ENCODE results near the gene SLC2A5.

The SLC2A5 gene

DNA sequence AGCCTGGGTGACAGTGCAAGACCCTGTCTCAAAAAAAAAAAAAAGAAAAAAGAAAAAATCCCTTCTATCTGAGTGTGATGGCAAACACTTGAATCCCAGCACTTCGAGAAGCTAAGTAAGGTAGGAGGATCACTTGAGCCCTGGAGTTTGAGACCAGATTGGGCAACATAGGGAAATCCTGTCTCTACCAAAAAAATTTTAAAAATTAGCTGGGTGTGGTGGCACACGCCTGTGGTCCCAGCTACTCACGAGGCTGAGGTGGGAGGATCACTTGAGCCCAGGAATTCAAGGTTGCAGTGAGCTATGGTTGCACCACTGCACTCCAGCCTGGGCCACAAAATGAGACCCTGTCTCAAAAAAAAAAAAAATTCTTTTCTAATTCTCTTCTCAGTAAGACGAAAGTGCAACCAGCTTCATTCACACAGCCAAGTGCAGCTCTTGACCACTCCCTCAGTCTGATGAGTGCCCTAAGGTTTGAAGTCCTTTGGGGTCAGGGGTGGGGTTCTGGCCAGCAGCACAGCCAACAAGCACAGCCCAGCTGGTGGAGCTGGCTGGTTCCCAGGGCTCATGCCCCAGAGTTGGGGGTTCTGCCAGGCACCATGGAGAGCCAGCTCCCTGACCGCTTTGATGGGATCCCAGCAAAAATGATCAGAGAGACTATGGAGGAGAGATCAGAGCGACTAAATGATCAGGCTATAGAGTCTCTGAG, 8.0 kb downstream of the SLC2A5 start:
- no peak for DNase-seq

DNA sequence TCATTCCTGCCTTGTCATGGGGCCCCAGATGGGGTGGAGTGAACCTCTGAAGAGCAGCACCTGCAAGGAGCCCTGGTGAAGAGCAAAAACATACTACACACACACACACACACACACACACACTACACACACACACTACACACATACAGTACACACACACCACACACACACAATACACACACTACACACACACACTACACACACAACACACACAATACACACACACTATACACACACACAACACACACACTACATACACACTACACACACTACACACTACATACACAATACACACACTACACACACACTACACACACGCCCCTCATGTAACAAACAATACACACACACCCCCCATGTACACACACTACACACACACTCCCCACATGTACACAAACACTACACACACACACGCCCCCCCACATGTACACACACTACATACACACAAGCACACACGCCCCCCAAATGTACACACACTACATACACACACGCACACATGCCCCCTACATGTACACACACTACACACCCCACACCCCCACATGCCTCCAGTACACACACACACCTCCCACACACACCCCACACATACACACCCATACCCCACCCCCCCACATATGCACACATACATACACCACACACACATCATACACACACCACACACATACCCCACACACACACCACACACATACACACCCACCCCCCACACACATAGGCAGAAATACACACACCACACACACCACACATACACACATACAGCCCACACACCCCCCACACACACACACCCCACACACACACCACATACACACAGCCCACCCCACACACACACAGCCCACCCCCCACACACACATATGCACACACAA, 9.3 kb downstream of the SLC2A5 start:
- no peak for DNase-seq

DNA sequence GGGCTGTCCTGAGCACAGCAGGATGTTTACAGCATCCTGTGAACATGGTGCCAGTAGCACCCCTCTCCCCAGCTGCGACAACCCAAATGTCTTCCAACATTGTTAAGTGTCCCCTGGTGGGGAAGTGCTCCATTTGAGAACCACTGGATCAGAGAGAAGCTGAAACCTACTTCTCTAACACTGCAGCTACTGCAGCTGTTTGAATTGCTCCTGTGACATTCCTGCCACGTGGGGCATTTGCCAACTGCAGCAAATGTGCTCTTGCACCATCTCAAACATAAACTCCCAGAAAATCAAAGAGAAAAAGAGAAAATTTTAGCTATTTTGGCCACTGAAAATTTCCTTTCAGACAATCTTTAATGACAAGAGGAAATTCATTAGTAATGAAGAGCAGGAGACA, 11.0 kb downstream of the SLC2A5 start:
- DNase-seq: no peak

DNA sequence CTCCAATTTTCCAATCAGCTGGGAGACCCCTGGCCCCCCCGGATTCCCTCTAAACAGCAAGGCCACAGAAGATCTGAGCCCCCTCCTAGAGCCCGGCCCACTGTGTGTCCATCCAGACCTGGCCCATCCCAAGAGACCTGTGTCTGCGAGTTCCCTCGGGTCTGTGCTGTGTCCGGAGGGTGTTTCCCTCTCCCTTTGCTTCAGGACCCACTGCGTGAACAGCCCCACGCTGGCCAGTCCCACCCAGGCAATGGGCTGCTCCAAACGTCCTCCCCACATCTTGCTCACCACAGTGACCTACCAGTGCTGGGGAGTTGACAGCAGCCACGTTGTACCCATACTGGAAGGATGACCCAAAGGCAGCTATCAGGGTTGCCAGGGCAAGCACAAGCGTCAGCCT, 11.6 kb downstream of the SLC2A5 start:
- DNase-seq: no peak

DNA sequence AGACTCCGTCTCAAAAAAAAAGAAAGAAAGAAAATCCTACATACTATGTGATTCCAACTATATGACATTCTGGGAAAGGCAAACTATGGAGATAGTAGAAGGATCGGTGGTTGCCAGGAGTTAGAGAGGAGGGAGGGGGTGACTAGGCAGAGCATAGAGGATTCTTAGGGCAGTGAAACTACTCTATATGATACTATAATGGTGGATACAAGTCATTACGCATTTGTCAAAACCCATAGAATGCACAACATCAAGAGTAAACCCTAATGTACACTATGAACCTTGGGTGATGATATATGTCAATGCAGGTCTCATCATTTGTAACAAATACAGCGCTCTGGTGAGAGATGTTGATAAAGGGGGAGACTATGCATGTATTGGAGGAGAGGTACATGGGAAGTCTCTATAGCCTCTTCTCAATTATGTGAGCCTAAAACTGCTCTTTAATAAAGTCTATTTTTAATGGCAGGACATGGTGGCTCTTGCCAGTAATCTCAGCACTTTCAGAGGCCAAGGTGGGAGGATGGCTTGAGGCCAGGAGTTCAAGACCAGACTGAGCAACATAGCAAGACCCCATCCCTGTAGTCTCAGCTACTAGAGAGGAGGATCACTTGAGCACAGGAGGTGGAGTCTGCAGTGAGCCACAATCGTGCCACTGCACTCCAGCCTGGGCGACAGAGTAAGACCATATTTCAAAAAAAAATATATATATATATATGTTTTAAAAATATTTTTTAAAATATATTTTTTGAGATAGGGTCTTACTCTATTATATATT, 17.0 kb downstream of the SLC2A5 start:
- DNase-seq: no peak

DNA sequence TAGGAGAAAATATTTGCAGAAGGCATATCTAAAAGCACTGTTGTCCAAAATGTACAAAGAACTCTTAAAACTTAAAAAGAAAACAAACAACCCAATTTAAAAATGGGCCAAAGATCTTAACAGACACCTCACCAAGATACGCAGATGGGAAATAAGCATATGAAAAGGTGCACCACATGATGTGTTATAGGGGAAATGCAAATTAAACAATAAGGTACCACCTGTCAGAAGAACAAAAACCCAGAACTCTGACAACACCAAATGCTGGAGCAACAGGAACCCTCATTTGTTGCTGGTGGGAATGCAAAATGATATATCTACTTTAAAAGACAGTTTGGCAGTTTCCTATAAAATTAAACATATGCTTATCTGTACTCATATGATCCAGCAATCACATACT, 18.1 kb downstream of the SLC2A5 start:
- no peak for DNase-seq

DNA sequence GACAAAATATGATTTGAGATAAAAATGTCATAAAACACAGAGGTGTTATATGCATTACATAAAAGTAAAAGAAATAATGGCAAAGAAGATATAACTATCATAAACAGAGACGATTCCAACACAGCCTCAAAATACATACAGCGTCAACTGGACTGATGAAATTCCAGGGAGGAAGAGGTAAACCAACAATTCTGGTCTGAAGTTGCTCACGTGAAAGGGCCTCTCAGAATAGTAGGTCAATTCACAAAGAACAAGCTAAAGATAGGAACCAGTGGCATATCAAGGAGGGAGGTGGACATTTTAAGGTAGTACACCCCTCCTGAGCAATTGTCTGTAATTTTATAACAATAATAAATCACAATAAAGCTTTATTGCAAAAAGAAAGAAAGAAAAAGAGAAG, 18.6 kb downstream of the SLC2A5 start:
- DNase-seq: no peak

DNA sequence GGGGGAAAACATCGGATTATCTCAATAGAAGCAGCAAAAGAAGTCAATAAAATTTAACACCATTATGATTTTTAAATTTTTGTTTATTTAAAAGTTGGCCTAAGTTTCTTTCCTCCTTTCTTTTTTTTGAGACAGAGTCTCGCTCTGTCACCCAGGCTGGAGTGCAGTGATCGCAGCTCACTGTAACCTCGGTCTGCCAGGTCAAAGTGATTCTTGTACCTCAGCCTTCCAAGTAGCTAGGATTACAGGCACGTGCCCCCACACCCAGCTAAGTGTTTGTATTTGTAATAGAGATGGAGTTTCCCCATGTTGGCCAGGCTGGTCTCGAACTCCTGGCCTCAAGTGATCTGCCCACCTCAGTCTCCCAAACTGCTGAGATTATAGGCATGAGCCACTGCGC, 20.9 kb downstream of the SLC2A5 start:
- no peak for DNase-seq

DNA sequence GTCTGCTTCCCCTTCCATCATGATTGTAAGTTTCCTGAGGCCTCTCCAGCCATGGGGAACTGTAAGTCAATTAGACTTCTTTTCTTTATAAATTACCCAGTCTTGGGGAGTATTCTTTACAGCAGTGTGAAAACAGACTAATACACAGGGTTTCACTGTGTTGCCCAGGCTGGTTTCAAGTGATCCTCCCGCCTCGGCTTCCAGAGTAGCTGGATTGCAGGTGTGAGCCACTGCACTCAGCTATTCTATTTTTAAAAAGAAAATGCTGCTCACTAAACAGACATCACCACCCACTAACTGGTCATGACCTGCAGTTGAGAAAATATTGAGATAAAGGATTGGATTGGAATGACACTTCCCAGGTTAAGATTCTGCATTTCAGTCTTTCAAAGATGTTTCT, 22.4 kb downstream of the SLC2A5 start:
- DNase-seq: no peak

DNA sequence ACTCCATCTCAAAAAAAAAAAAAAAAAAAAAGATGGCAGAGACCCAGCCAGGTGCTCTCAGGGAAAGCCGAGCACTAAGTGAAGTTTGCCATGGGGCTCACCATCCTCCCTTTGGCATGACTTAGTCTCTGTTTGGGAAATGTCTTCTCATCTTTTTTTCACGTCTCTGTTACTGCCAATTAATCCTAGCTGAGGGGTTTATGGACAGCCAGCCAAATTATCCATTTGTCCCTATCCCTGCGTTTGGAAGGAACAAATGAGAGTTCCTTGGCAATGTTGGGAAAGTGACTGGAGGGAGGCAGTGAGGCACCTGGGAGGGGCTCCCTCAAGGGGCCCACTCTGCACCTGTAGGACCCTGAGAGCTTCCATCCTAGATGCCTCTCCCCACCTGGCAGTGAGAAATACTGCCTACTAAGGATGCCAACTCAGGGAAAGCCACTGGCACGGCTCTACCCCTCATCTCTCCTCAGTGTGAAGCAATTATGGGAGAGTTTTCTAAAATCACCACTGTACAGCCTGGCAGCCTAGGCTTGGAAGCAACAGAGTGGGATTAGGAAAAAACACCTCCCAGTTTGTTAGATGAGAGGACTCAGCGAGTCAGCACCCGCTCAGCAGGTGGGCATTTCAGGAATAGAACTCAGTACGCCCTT, 23.4 kb downstream of the SLC2A5 start:
- no peak for DNase-seq

DNA sequence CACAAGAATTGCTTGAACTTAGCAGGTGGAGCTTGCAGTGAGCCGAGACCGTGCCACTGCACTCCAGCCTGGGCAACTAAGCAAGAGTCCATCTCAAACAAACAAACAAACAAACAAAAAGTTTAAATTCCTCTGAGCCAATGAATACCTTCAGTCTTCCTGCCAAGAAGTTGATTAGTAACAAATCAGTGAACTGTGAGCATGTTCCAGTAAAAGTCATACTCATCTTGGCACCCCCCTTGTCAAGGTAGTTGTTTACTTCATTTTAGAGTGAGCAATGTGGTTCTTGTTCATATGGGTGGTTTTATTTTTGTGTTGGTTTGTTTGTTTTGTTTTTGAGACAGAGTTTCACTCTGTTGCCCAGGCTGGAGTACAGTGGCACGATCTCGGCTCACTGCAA, 25.2 kb downstream of the SLC2A5 start:
- DNase-seq: no peak

DNA sequence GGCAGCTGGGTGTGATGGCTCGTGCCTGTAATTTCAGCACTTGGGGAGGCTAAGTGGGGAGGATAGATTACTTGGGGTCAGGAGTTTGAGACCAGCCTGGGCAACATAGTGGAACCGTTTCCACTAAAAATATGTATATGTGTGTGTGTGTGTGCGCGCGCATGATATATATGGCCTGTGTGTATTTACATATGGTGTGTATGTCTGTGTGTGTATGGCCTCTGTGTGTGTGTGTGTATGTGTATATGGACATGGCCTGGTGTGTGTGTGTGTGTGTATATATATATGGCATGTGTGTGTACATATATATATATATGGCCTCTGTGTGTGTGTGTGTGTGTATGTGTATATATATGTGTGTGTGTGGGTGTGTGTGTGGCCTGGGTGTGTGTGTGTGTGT, 27.2 kb downstream of the SLC2A5 start:
- DNase-seq: no peak

DNA sequence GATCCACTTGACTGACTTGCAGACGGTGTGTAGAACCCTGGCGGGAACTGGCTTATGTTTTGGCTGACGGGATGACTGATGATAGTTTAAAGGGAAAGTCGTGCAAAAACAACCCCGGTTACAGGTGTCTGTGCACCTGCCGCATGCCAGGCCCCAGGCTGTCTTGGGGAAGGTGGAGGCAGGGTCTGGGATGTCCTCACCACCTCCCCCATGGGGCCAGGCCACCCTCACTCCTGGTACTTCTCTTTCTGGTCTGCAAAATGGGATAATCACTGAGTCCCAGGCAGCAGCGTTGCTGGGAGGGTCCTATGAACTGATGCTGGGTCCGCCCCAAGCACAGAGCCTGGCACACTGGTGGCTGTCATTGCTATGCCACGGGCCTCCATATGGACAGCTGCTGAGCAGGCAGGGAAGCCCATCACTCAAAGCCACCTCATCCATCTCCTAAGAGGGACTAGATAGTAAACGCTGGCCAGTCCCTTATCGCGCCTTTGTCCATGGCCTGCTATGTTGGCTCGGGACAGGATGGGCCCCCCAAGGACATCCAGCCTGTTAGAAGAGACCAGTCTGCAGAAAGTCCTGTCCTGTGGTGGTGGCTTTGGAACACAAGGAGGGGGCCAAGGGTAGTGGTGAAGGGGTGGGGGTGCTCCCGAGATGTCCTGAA, 28.2 kb downstream of the SLC2A5 start:
- no peak for DNase-seq

DNA sequence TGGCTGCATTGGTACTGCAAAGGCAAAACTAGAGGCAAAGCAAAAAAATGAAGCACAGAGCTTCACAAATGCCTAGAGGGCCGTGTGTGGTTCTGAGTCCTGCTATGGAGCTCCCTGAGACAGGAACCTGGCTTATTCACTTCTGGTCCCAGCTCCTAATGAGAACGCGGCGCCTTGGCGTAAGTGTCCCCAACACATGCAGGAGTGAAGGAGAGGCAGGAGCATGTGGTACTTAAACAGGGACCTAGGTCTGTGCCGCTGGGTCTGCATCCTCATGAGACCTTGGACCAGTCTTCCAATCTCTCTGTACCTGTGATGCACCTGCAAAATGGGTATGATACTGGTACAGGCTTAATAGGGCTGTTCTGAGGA, 28.8 kb downstream of the SLC2A5 start:
- no peak for DNase-seq

DNA sequence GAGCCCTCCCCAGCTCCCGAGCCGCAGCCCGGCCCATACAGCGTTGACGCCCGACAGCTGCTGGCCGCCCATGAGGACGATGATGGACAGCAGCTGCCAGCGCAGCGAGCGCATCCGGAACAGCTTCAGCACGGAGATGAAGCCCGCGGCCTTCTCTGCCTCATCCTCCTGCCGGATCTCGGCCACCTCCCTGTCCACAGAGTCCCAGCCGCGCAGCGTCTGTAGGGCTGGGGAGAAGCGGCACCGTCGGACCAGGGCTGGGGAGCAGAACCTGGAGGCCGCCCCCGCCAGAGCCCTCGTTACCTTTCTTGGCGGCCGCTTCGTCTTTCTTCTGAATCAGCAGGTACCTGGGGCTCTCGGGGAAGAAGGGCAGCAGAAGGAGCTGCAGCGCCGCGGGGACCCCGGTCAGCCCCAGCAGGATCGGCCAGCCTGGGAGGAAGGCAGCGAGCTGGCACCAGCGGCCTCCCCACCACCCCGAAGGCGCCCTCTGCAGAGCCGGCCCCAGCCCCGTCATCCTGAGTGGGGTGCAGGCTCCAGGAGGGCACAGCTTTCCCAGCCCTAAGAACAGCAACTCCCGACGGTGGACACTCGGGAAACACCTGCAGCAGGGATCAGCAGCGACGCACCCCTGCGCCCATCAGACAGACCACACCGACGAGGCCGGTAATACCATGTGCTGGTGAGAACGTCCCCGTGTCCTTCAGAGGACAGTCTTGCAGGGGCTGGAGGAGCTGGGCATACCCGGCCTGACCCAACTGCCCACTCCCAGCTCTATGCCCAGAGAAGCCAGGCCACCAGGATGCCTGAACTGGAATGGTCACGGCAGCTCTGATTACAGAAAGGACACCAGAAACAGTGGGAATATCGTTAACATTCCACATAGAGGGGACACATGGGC, 29.4 kb downstream of the SLC2A5 start:
- no peak for DNase-seq

DNA sequence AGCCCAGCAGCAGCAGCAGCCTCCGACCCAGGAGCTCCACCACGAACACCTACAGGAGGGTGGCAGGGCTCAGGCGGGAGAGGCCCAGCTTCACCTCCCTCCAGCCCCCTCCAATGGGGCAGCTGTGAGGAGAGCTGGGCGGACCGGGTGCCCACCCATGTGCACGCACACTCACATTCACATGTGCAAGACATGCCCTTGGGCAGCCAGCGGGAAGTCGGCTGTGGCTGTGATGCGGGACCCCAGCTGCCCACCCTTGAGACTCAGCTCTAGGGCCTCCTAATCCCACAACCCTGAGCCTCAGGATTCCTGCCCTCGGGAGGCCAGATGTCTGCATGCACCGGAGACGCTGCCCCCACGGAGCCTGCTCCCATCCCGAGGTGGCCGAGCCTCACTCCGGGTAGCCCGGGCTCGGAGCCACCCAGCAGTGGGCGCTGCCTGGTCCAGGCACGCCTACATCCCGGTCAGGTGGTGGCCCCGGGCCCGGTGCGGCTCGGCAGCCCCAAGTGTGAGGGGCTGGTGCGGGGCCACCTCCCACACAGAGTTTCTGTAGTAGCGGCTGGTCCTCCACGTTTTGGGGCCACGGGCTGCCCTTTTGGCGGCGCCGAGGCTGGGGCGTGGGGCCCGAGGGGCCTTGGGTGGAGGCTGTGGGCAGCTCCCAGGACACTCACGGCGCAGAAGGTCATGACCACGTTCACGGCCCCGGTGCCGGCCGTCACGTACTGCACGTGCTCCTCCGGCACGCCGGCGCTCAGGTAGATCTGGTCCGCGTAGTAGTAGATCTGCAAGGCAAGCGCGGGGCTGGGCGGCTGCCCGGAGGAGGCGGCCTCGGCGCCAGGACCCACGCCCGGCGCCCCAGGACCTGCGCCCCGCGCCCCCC, 30.3 kb downstream of the SLC2A5 start:
- no peak for DNase-seq

DNA sequence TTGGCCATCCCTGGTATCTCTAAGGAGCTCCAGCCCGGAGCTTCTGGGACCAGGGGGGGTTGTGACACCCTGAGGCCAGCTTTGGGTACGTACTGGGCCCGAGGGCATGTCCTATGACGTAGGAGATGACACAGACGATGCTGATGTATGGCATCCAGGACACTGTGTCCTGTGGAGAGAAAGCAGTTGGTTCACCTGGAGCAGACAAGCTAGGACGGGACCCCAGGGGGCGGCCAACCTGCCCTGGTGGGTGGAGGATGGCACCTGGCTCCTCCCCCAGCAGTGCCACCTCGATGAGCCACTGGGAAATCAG, 31.1 kb downstream of the SLC2A5 start:
- DNase-seq: no peak

DNA sequence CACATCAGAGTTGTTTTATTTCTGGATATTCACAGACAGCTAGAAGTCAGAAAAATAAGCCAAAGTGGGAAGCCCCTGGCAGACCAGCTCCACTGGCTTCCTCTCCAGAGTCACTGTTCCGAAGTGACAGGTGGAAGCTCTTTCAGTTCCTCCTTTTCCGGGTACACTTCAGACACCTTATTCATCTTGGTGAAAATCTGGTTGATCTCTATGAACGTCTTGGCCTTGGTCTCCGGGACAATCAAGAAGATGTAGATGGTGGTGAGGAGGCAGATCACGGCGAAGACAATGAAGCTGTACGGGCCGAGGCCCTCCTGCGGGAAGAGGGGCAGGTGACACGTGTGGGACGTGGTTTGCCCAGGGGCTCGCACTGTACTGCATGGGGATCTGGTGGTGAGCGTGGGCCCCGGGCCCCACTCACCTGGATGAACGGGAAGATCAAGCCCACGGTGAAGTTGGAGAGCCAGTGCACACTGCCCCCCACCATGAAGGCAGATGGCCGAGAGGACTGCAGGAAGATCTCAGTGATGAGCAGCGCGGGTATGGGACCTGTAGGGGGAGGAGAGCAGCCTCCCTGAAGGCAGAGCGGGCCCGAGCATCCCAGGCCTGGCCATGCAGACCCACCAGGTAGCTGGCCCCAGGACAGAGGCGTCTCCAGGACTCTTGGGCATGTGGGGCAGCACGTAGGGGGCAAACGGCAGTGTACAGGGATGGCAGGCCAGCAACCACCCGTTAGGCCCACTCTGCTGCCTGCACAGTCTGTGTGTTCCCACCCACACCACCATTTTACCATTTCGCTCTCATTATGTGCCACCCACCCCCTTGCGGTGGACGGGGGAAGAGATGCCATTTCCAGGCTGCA, 31.7 kb downstream of the SLC2A5 start:
- DNase-seq: no peak

DNA sequence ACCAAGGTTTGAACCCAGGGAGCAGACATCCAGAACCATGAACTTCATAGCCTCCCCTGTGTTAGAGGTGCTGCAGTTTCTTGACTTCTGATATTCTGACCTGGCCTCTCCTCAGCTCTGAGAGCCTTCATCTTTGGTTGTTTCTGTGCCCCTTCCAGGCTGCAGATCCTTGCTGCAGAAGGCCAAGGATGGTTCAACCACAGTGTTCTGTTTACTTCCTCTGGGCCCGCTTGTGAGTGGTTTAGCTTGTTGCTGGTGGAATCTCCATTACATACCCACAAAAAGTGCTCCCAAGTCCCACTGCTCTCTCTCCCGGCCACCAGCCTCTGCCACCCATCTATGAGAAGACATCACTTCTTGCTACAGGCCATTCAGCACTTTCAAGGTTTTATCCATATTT, 34.2 kb downstream of the SLC2A5 start:
- no peak for DNase-seq

DNA sequence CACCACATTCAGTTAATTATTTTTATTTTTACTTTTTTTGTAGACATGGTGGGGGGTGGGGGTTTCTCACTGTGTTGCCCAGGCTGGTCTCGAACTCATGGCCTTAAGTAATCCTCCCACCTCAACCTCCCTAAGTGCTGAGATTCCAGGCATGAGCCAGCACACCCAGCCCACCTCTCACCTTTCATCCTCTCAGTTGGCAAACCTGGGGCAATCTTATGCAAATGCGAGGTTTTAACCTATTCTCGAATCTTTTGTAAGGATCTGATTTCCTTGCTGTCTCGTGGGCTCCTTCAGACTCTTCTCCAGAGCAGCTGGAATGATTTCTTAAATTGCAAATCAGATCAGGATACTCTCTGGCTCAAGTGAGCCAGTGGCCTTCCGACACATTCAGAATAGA, 36.1 kb downstream of the SLC2A5 start:
- no peak for DNase-seq

Data from NCI-H1694 treated with DMSO at 0.1 percent for 48 hours (cell line).